Measurements from ENCODE around the gene GNAO1.
"Not testable (repeated sequence)": the region's sequence is repeated elsewhere in the genome, so short reads cannot be mapped to it uniquely, and the experiment has no call there.

Gene GNAO1

DNA sequence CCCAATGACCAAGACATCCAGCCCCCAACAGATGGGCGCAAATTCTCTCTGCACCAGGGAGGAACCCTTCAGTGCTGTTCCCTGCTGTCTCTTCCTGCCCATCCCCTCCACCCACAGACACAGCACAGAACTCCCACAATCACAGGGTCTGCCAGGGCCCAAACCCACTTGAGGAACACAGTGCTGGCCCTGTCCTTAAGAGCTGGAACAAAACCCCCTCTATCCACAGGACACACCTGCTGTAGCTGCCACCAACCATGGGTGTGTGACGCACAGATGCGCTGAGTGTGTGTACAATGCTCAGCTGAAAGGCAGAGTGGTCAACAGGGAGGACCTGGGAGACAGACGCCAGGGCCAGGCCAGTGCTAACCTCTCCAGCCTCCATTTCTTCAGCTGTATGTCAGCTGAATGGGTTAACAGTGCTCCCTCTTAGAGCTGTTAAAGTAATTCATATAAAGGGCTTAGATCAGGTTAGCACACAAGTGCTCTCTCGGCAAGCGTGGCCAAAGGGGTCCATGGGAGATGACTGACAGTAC, 172.0 kb downstream of the GNAO1 start:
- DNase-seq (ENCODE audit: low read depth): no peak

DNA sequence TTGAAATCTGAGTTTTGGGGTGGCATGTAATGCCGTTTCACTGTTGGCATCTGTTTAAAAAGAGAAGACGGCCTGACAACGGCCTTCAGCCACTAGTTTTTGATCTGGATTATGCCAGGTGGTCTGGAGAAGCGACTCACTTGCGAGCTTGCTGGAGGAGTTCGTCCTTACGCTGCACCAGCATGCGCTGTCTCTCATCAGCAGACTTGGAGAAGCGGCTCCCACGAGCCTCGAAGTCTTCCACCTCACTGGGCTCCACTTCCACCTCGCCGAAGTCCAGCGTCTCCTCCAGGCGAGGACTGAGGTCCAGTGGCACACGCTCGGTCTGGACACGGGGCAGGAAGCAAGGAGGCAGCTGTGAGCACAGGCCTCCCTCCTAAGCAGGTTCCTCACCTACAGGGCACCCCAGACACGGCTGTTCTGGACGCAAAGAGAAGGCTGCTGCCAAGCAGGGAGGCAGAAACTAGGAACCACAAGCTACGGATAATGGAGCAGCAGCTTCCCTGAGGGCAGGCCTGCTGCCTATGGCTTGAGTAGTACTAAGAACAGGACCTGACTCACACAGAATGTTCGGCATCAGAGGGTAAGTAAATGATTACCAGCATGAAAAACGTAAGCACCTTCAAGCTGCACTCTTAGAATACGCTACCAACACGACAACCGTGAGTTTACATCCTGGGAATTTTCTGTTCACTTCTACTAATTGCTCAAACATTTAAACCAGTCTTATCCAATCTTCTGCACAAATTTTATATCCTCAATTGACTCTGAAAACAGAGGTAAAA, 172.7 kb downstream of the GNAO1 start:
- no peak for DNase-seq (ENCODE audit: low read depth)

DNA sequence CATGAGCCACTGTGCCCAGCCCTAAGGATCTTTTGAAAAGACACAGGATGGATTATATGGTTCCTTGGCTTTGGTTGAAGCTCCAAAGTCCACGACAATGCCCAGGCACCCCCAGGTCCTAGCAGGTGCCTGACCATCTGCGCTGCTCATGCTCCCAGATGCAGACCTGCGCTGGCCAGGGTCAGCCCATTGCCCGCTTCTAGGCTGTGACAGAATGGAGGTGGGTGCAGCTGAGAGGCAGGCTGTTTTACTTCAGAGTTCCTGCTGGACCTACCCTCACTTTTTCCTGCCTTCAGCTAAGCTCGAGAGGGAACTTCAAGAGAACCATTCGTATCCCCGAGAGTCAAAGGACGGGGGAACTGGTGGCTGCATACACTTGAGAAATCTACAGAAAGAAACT, 173.6 kb downstream of the GNAO1 start:
- DNase-seq (ENCODE audit: low read depth): no peak

DNA sequence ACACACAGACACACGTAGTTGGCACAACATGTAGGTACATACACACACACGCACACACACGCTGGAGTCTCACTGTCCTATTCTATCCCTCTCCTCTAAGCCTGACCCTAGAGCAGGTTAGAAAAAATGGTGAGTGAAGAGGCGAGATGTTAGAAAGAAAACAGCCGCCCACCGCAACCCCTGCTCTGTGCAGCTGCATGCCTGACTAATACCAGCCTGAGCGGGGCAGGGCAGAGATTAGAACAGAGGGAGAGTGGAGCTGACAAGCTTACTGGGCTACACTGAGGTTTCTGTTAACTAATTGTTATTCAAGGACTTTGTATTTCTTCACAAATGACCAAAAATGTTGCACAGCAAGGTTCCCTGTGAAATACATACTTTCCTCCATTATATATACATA, 174.3 kb downstream of the GNAO1 start:
- DNase-seq (ENCODE audit: low read depth): no peak

DNA sequence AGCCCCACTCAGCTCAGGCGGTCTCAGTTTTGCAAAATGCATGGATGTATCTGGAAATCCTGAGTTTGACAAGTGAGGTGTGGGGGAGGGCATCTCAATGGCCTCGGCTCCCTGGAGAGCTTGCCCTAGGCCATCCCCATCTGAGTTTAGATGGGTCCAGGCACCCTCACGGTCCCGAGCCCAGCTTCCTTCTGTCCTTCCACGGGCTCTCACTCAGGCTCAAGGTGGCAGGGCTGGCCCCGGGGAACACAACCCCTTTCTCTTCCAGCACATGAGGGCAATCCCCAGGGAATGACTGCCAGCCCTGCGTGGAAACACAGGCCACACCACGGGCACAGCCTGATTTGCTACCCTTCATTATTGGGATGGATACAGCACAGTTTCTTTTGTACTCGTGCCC, 175.7 kb downstream of the GNAO1 start:
- no peak for DNase-seq (ENCODE audit: low read depth)

DNA sequence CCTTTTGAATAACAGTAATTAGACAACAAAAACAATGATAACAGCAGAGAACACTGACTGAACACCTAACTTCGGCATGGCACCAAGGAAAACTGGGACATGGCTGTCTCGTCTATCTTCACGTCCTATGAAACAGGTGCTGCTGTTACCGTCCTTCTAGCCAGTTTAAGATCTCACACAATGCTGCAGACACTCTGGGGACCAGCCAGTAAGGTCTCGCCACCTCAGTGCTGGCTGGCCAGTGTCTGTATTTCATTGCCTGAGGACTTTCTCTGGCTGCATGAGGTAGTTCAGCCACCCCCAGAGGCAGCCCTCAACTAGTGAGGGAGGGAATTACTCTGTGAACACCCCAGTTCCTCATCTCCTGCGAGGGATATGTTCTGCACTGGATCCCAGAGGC, 176.5 kb downstream of the GNAO1 start:
- DNase-seq (ENCODE audit: low read depth): no peak

DNA sequence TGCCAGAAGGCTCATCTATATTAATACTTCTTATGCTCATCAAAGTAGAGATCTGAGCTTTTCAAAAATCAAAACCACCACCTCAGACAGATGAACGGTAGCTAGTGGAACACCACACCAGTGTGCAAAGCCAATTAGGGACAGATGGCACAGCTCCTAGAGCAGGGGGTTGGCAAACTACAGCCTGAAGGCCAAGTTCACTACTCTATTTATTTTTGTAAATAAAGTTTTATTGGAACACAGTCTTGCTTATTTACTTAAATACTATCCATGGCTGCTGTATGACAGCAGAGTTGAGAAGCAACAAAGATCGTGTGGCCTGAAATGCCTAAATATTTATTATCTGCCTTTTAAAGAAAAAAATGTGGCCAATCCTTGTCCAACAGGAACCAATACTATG, 177.3 kb downstream of the GNAO1 start:
- DNase-seq (ENCODE audit: low read depth): no peak

DNA sequence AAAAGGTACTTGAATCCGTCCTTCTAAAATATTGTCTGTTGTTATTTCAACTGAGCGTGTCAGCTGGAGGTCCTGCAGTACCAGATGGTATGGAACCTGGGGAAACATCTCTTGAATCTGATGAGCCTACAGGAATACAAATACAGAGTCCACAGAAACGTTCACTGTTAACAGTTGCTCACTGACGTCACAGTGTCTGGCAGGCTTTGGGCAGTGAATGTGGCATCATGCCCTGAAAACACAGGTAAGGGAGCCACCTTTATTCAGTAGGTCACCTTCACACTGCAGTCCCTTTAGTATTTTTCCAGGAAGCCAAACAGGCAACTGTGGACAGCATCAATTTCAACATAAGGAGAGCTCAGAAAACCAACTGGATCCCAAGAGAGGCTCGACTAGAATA, 177.9 kb downstream of the GNAO1 start:
- no peak for DNase-seq (ENCODE audit: low read depth)

DNA sequence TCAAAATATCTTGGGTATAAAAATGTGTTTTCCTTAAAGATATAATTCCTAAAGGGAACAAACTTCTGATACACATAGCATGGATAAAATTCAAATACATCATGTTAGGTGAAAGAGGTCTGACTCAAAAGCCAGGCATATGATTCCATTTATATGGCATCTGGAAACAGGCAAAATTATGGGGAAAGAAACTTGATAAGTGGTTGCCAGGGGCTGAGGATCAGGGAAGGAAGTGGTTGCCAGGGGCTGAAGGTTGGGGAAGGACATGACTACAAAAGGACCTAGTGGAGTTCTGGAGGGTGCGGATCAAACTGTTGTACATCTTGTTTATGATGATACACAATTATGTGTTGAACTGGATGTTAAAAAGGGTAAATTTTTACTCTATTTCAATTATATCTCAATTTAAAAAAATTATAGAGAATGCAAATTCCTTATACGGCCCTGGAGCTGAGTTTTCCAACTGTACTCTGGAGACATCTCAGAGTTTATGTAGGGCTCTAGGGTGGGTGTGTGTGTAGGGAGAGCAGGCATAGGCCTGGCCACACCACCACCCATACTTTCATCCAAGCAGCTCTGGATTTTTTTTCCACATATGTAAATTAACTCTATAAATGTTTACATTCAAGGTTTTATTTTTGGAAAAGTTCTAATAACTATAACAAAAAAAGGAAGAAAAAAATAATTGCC, 179.0 kb downstream of the GNAO1 start:
- DNase-seq (ENCODE audit: low read depth): no peak

DNA sequence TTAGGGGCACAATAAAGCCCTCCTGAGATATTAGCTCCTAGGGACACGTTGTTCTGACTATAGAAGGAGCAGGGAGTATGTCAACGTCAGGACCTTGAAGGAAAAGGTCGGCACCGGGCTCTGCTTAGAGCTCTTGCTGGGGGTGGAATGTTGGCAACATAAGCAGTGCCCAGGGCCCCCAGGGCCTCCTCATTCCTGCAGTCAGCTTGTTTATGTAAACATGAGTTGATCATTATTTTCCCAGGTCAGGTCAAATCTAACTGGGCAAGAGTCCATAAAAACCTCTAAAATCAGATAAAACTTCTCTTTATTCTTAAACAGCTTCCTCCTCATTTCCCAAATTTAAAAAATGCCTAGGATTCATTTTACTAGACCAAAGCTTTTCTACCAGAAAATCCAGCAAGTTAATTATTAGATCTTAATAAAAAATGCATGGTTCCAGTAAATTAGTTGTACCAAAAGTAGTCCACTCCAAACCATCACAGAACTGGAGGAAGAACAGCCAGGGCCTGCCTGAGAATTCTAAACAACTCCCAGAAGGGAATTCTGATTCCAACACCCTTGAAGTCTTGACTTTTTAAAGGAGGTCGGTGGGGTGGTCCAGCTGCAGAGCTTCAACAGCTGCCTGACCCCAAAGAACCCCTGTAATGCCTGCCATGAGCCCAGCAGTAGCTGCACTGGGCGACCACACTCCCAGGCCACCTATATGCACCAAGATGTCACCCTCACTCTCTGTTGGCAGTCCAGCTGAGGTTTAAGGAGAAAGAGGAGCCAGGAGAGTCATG, 179.8 kb downstream of the GNAO1 start:
- DNase-seq (ENCODE audit: low read depth): no peak

DNA sequence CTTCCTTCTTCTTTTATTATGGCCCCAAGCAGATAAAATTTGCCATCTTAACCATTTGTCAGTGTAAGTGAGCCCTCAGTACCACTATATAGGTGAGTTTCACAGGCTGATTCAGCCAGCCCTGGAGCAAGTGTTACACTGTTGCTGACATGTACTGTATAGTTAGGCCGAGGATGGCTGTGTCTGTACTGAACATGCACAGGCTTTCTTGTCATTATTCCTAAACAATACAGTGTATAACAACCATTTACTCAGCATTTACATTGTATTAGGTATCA, 180.3 kb downstream of the GNAO1 start:
- no peak for DNase-seq (ENCODE audit: low read depth)

DNA sequence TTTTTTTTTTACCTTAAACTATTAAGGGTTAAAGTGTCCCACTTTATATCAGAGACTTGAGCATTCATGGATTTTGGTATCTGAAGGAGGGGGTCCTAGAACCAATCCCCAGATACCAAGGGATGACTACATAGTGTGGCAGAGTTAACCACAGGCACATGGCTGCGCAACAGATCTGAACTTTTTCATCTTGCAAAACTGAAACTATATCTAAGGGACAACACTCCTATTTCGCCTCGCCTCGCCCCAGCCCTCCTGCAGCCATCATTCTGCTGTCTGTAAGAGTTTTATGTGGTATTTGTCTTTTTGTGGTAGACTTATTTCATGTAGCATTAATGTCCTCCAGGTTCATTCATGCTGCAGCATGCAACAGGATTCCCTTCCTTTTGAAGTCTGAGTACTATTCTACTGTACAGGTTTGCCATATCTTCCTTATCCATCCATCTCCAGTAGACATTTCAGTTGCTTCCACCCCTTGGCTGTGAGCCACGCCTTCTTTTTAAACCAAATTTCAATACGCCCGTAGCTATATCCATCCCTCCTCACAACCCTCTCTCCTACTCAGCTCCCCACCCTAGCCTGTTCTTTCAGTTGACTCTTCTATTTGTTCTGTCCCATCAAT, 180.8 kb downstream of the GNAO1 start:
- no peak for DNase-seq (ENCODE audit: low read depth)

DNA sequence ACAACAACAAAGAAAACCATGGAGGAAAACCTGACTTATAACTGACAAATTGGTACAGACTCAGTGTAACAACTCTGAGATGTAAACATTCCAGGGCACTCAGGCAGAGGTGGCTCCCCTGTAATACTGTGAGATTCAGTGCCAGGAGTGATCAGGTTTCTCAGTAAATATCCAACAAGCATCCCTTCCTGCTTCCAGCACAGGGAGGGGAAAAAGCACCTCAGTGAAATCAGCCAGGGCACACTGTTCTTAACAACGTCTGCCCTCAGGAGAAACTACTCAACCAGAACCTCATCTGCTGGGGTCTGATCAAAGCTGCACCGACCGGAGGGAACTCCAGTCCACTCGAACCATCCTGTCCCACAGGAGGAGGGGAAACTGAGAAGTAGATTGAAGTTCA, 181.7 kb downstream of the GNAO1 start:
- no peak for DNase-seq (ENCODE audit: low read depth)

DNA sequence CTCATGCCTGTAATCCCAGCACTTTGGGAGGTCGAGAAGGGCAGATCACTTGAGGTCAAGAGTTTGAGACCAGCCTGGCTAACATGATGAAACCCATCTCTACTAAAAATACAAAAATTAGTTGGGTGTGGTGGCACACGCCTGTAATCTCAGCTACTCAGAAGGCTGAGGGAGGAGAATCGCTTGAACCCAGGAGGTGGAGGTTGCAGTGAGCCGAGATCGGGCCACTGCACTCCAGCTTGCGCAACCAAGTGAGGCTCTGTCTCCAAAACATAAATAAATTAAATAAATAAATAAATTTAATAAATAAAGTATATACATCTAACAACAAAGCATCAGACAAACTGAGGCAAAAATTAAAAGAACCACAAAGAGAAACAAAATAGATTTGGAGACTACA, 184.5 kb downstream of the GNAO1 start:
- not testable (repeated sequence) for DNase-seq (ENCODE audit: low read depth)

DNA sequence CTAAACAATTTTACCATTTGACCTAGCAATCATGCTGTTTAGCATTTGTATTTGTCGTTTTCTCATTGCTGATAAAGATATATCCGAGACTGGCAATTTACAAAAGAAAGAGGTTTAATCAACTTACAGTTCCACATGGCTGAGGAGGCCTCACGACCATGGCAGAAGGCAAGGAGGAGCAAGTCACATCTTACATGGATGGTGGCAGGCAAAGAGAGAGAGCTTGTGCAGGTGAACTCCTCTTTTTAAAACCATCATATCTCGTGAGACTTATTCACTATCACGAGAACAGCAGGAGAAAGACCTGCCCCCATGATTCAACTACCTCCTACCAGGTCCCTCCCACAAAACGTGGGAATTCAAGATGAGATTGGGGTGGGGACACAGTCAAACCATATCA, 187.8 kb downstream of the GNAO1 start:
- not testable (repeated sequence) for DNase-seq (ENCODE audit: low read depth)

DNA sequence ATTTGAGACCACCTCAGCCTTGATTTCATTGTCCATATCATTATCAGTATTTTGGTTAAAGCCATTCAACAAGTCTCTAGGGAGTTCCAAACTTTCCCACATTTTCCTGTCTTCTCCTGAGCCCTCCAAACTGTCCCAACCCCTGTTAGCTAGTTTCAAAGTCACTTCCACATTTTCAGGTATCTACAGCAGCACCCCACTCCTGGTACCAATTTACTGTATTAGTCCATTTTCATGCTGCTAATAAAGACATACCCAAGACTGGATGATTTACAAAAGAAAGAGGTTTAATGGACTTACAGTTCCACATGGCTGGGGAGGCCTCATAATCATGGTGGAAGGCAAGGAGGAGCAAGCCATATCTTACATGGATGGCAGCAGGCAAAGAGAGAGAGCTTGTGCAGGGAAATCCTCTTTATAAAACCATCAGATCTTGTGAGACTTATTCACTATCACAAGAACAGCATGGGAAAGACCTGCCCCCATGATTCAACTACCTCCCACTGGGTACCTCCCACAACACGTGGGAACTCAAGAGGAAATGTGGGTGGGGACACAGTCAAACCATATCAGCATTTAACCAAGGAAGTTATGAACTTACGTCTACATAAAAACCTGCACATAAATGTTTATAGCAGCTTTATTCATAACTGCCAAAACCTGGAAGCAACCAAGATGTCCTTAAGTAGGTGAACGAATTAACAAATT, 189.6 kb downstream of the GNAO1 start:
- not testable (repeated sequence) for DNase-seq (ENCODE audit: low read depth)

DNA sequence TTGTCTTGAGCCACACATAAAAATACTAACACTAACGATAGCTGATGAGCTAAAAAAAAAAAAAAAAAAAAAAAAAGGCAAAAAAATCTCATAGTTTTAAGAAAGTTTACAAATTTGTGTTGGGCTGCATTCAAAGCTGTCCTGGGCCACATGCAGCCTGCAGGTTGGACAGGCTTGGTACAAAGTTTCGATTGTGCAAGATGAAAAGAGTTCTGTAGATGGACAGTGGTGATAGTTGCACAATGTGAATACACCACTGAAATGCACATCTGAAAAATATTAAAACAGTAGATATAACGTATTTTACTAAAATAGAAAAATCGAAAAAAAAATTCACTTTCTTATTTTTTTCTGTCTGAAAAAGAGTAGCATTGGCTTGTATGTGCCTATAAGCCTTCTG, 191.2 kb downstream of the GNAO1 start:
- DNase-seq (ENCODE audit: low read depth): no peak

DNA sequence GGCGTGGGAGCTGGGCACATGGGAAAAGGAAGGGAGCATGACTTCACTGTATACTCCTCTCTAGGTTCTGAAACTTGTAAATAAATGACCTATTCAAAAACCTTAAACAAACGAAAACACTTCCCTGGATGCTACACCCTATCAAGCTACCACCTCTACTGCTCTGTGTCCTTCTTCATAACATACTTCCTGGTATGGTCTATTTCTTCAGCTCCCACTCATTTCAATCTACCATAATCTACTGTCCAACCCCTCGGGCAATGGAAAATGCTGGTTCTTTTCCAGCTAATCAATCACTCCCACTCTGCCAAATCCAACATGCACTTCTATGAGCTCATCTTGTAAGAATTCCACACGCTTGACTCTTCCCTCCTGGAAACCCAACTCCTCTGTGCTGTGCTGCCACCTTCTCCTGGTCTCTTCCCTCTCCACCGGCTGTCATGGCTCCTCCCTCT, 191.6 kb downstream of the GNAO1 start:
- DNase-seq (ENCODE audit: low read depth): no peak

DNA sequence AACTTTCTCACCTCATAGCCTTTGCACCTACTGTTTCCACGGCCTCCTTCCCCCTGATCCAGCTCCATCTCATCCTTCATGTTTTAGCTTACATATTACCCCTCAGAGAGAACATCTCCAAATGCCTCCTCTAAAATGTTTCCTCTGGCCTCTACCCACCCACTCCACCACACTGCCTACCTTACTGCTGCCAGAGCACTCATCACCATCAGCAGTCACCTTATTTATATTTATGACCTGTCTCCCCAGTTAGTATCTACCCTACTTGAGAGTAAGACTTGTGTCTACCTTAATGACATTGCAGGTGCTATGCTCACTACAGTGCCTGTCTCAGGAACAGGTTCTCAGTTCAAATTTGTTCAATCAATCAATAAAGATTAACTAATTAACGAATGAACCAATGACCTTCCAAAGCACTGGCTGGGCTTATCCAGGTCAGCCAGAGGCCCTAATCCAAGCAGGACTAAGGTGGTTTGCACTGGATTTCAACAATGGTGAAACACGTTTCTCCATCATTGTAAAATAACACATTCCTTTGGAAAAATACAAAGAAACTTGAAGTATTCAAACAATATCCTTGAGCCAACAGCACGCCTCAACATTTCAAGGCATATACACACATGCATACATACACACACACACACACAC, 192.9 kb downstream of the GNAO1 start:
- no peak for DNase-seq (ENCODE audit: low read depth)

DNA sequence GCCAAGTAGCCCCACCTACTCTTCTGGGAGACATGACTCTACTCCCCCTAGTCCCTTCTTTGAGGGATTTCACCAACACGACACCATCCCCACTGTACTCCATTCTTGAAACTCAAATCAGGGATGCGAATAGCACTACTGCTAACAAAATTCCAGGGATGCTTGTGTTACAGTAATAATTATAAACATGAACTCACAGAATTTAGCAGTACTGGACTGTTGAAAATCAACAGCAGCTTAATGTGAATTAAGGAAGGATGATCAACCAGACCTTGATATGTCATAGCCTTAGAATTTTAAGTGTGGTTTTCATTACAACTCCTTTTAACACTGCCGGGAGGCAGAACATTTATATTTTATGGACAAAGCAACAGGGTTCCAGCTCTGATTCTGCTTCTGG, 196.1 kb downstream of the GNAO1 start:
- no peak for DNase-seq (ENCODE audit: low read depth)

DNA sequence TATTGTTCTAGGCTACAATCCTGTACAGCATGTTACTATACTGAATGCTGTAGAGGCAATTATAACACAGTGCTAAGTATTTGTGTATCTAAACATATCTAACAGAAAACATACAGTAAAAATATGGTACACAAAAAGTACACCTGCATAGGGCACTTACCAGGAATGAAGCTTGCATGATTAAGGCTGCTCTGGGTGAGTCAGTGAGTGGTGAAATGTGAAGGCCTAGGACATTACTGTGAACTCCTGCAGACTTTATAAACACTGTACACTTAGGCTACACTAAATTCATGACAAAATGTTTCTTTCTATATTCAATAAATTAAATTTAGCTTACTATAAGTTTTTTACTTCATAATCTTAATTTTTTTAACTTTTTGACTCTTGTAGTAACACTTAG, 196.9 kb downstream of the GNAO1 start:
- no peak for DNase-seq (ENCODE audit: low read depth)
